Naive thymus-derived CD4-positive, alpha-beta T cell (primary cell): ENCODE data around the gene PITX3. TPM values are rescaled to one million over a fixed set of nuclear protein-coding genes. Genes with fewer than 3 reads are reported as not detected.

Experiments used
- ATAC-seq: fragments of 150-1000 bp; cut with Tn5 transposase; 2 replicates; pipeline ENCODE4 v1.10.0; 2021; ENCODE audit warnings: mild to moderate bottlenecking, moderate library complexity
- CTCF ChIA-PET: fragments of 350-600 bp; sonication (Branson Sonifier 250); formaldehyde crosslinking; loops from one replicate; lab custom pipeline; 2021; ENCODE audit warnings: antibody characterized with exemption; lab: Charles Lee
- POLR2A ChIA-PET: fragments of 350-600 bp; sonication (Branson Sonifier 250); formaldehyde crosslinking; loops from one replicate; lab custom pipeline; 2021; ENCODE audit warnings: antibody characterized with exemption, inconsistent platforms; lab: Charles Lee
- DNase-seq, 9 donors: peaks; one replicate each; pipeline versions ENCODE4 v3.0.0 to v3.0.0-alpha.2; 2020 to 2022; ENCODE audit warnings: mixed read lengths in 1 of 9
- H3K27ac ChIP-seq: one replicate; pipeline ENCODE4 v1.7.0; 2013; ENCODE audit warnings: mild to moderate bottlenecking, low read depth, low read length, moderate library complexity
- H3K27me3 ChIP-seq, 2 donors: one replicate each; pipeline ENCODE4 v1.7.0; 2013; ENCODE audit warnings: low read length in 2 of 2, mild to moderate bottlenecking in 2 of 2, moderate library complexity in 2 of 2; ENCODE audit not compliant: control insufficient read depth in 2 of 2, insufficient read depth in 2 of 2
- H3K36me3 ChIP-seq, 3 experiments: 1 replicate in 2 of 3; 2 replicates in 1 of 3; pipeline ENCODE4 v1.7.0; 2013; ENCODE audit warnings: low read length in 3 of 3, mild to moderate bottlenecking in 3 of 3, moderate library complexity in 1 of 3; ENCODE audit not compliant: insufficient read depth in 3 of 3, control insufficient read depth in 2 of 3
- H3K4me1 ChIP-seq, 2 donors: one replicate each; pipeline ENCODE4 v1.7.0; 2013; ENCODE audit warnings: low read length in 2 of 2, mild to moderate bottlenecking in 2 of 2, moderate library complexity in 1 of 2; ENCODE audit not compliant: control insufficient read depth in 2 of 2, insufficient read depth in 2 of 2
- H3K4me3 ChIP-seq: 2 replicates; pipeline ENCODE4 v1.7.0; 2013; ENCODE audit warnings: mild to moderate bottlenecking, low read length
- H3K9me3 ChIP-seq, 3 experiments: 1 replicate in 2 of 3; 2 replicates in 1 of 3; pipeline ENCODE4 v1.7.0; 2013; ENCODE audit warnings: low read length in 3 of 3; ENCODE audit not compliant: control insufficient read depth in 2 of 3
- H3K27ac Mint-ChIP-seq, 9 donors: one replicate each; pipeline ENCODE4 v1.8.0; 2020 to 2022; ENCODE audit warnings: mixed read lengths in 9 of 9, mild to moderate bottlenecking in 8 of 9, moderate library complexity in 5 of 9, inconsistent platforms in 2 of 9
- H3K27me3 Mint-ChIP-seq, 5 donors: one replicate each; pipeline ENCODE4 v1.8.0; 2021 to 2022; ENCODE audit warnings: mixed read lengths in 5 of 5, mild to moderate bottlenecking in 1 of 5
- H3K36me3 Mint-ChIP-seq, 5 donors: one replicate each; pipeline ENCODE4 v1.8.0; 2020 to 2022; ENCODE audit warnings: mixed read lengths in 5 of 5, mild to moderate bottlenecking in 3 of 5, inconsistent platforms in 1 of 5
- H3K4me1 Mint-ChIP-seq, 7 donors: one replicate each; pipeline ENCODE4 v1.8.0; 2020 to 2022; ENCODE audit warnings: mixed read lengths in 7 of 7, mild to moderate bottlenecking in 3 of 7, inconsistent platforms in 1 of 7
- H3K4me3 Mint-ChIP-seq, 10 donors: one replicate each; pipeline ENCODE4 v1.8.0; 2020 to 2022; ENCODE audit warnings: mild to moderate bottlenecking in 10 of 10, mixed read lengths in 10 of 10, moderate library complexity in 6 of 10, inconsistent platforms in 2 of 10
- H3K9me3 Mint-ChIP-seq, 11 donors: one replicate each; pipeline ENCODE4 v1.8.0; 2020 to 2022; ENCODE audit warnings: mixed read lengths in 11 of 11, mild to moderate bottlenecking in 4 of 11, inconsistent platforms in 1 of 11, moderate library complexity in 1 of 11
- intact Hi-C, 2 donors: fragments of 100-400 bp; cut with micrococcal nuclease; formaldehyde crosslinking; loops; one replicate each; pipeline ENCODE4 v1.15.1; 2023
- polyA plus RNA-seq, 2 donors: library from polyadenylated mRNA; unstranded; fragments of 300-500 nt; fragmentation: Illumina TruSeq; gene quantifications; one replicate each; pipeline ENCODE4 v1.2.3, GENCODE V29; 2021
- total RNA-seq, 6 experiments: library from RNA in 5 of 6; stranded (reverse) in 5 of 6; gene quantifications; 1 replicate in 5 of 6; 2 replicates in 1 of 6; pipeline ENCODE4 v1.2.3 and lab custom pipeline; 2021 to 2026

Gene PITX3
- total and polyA plus RNA-seq, 7 experiments from 2014 or later, result not detected

DNA sequence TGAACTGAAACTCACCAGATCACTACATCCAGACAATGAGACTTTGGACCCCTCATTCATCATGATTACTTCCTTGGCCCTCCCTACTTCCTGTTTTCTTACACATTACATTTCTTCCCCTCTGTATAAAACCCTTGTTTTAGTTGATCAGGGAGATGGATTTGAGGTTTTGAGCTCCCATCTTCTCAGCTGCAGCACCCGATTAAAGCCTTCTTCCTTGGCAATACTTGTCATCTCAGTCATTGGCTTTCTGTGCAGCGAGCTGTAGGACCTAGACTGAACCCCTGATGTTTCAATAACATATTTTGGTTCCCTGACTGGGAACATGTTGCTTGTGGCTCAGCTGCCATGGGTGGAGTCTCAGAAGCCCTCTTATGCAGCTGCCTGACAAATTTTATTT, 56.0 kb downstream of the PITX3 start:
- Mint-ChIP-seq H3K4me1 (peaks cover 11 to 18% (median 15%) of the 10 kb centered on the region in 7 donors), H3K4me3 (no peak overlapping the region), H3K27me3 (no peaks in the 10 kb centered on the region), H3K27ac (no peak overlapping the region), H3K36me3 (peaks cover 0 to 13% (median 0%) of the 10 kb centered on the region in 5 donors), H3K9me3 (peaks cover 0 to 14% (median 4%) of the 10 kb centered on the region in 11 donors)
- ChIA-PET POLR2A (no interaction called here), CTCF (interaction anchor here (0.5 to 0.9 kb wide), 3 partner anchors 13 to 26 kb away, joined by 3 read pairs; no protein-coding TSS in a partner anchor)
- no peak for DNase-seq
- intact Hi-C loops, result loop anchor here in 1 of 2 donors (5.0 kb wide), 1 partner anchor 42 kb away; the partner anchor contains the start of gene ELOVL3
- Histone ChIP-seq H3K36me3 (no peaks in the 10 kb centered on the region), H3K4me1 (peaks cover 10 to 20% of the 10 kb centered on the region in 2 donors), H3K27ac (no peak overlapping the region), H3K9me3 (no peaks in the 10 kb centered on the region), H3K4me3 (no peak overlapping the region), H3K27me3 (no peaks in the 10 kb centered on the region)
- ATAC-seq, result no peak

DNA sequence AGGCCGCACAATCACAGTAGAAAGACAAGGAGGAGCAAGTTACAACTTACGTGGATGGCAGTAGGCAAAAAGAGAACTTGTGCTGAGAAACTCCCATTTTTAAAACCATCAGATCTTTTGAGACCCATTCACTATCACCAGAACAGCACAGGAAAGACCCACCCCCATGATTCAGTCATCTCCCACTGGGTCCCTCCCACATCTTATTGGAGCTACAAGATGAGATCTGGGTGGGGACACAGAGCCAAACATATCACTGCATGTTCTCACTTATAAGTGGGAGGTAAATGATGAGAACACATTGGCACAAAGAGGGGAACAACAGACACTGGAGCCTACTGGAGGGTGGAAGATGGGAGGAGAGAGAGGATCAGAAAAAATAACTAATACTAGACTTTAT, 56.7 kb downstream of the PITX3 start:
- Mint-ChIP-seq H3K27ac (no peak overlapping the region), H3K9me3 (peaks cover 0 to 14% (median 4%) of the 10 kb centered on the region in 11 donors), H3K27me3 (no peaks in the 10 kb centered on the region), H3K36me3 (peaks cover 0 to 13% (median 0%) of the 10 kb centered on the region in 5 donors), H3K4me1 (peaks cover 10 to 18% (median 14%) of the 10 kb centered on the region in 7 donors), H3K4me3 (no peak overlapping the region)
- no peaks in the 10 kb centered on the region for H3K27me3 ChIP-seq
- intact Hi-C loops, result loop anchor here in 1 of 2 donors (5.0 kb wide), 1 partner anchor 43 kb away; the partner anchor contains the start of gene ELOVL3
- ChIA-PET CTCF (no interaction called here), POLR2A (no interaction called here)
- H3K4me1 ChIP-seq, result peaks cover 10 to 15% of the 10 kb centered on the region in 2 donors
- H3K9me3 ChIP-seq, result no peaks in the 10 kb centered on the region
- no peaks in the 10 kb centered on the region for H3K36me3 ChIP-seq
- DNase-seq (no peak), ATAC-seq (no peak)
- H3K4me3 ChIP-seq, result no peak overlapping the region
- H3K27ac ChIP-seq, result no peak overlapping the region

Other genes with a start within 250 kb of the PITX3 start
- 10 to 100 TPM; 26.7 to 34.0 (median 28.8) TPM for gene ARMH3, start 185.3 kb downstream of the PITX3 start, total RNA-seq
- 10 to 100 TPM; 19.7 to 22.5 TPM for gene ARMH3, start 185.3 kb downstream of the PITX3 start, polyA plus RNA-seq
- 10 to 100 TPM; 12.1 to 24.2 (median 20.9) TPM for gene HPS6, start 176.2 kb downstream of the PITX3 start, total RNA-seq
- 10 to 100 TPM; 13.8 to 29.9 TPM for gene HPS6, start 176.2 kb downstream of the PITX3 start, polyA plus RNA-seq
- 100 to 1,000 TPM; 101 to 152 (median 115) TPM for gene LDB1, start 121.1 kb downstream of the PITX3 start, total RNA-seq
- 10 to 100 TPM; 26.2 to 45.8 TPM for gene LDB1, start 121.1 kb downstream of the PITX3 start, polyA plus RNA-seq
- gene PPRC1, start 108.5 kb downstream of the PITX3 start, total RNA-seq, result 10 to 100 TPM; 33.7 to 56.5 (median 40.6) TPM
- gene PPRC1, start 108.5 kb downstream of the PITX3 start, polyA plus RNA-seq, result 10 to 100 TPM in 1 of 2 donors, 1 to 10 TPM in 1; 9.7 to 31.0 TPM
- 10 to 100 TPM; 45.1 to 98.5 (median 58.8) TPM for gene NOLC1, start 89.1 kb downstream of the PITX3 start, total RNA-seq
- 10 to 100 TPM; 54.5 to 91.6 TPM for gene NOLC1, start 89.1 kb downstream of the PITX3 start, polyA plus RNA-seq
- gene ELOVL3, start 15.2 kb downstream of the PITX3 start, total RNA-seq, result not detected
- gene ELOVL3, start 15.2 kb downstream of the PITX3 start, polyA plus RNA-seq, result not detected
- 10 to 100 TPM; 36.2 to 47.2 (median 37.8) TPM for gene GBF1, start 4.0 kb upstream of the PITX3 start, total RNA-seq
- 10 to 100 TPM in 1 of 2 donors, 1 to 10 TPM in 1; 8.5 to 24.3 TPM for gene GBF1, start 4.0 kb upstream of the PITX3 start, polyA plus RNA-seq
- 100 to 1,000 TPM; 146 to 271 (median 222) TPM for gene NFKB2, start 154.2 kb upstream of the PITX3 start, total RNA-seq
- 10 to 100 TPM in 1 of 2 donors, 1 to 10 TPM in 1; 8.7 to 13.1 TPM for gene NFKB2, start 154.2 kb upstream of the PITX3 start, polyA plus RNA-seq
- 10 to 100 TPM in 3 of 5 experiments, 1 to 10 TPM in 2; 3.5 to 16.9 (median 11.2) TPM for gene PSD, start 177.3 kb upstream of the PITX3 start, total RNA-seq
- gene PSD, start 177.3 kb upstream of the PITX3 start, polyA plus RNA-seq, result 1 to 10 TPM; 3.9 to 4.5 TPM
- 10 to 100 TPM; 10.8 to 21.0 (median 14.1) TPM for gene FBXL15, start 179.3 kb upstream of the PITX3 start, total RNA-seq
- 10 to 100 TPM; 26.7 to 40.4 TPM for gene FBXL15, start 179.3 kb upstream of the PITX3 start, polyA plus RNA-seq
- gene CUEDC2, start 191.1 kb upstream of the PITX3 start, total RNA-seq, result 10 to 100 TPM; 27.0 to 69.0 (median 31.9) TPM
- gene CUEDC2, start 191.1 kb upstream of the PITX3 start, polyA plus RNA-seq, result 10 to 100 TPM; 60.1 to 67.2 TPM
- under 1 TPM in 4 of 5 experiments, not detected in 1; 0.19 to 0.78 (median 0.51) TPM for gene C10orf95, start 210.0 kb upstream of the PITX3 start, total RNA-seq
- gene C10orf95, start 210.0 kb upstream of the PITX3 start, polyA plus RNA-seq, result under 1 TPM; 0.32 to 0.41 TPM